Neural progenitor cell (in vitro differentiated cells): ENCODE measurements around the gene GNG12.

Experiments
- CTCF ChIP-seq: fragments of 200-600 bp; sonication (generic); IDR thresholded peaks from 2 replicates; pipeline ENCODE4 v1.5.1; 2017; ENCODE audit warnings: antibody characterized with exemption, mild to moderate bottlenecking
- EZH2 ChIP-seq: fragments of 200-600 bp; sonication (generic); IDR thresholded peaks from 2 replicates; pipeline ENCODE4 v1.6.1; 2017; ENCODE audit warnings: antibody characterized with exemption, mild to moderate bottlenecking, moderate library complexity
- EZH2phosphoT487 ChIP-seq: fragments of 200-600 bp; sonication (generic); IDR thresholded peaks from 2 replicates; pipeline ENCODE4 v1.6.1; 2017; ENCODE audit warnings: antibody characterized with exemption

GRCh38 chr1:67675800-67676199 lies 157.5 kb downstream of the GNG12 start:
- TF ChIP-seq CTCF (no peak), EZH2 (no peak), EZH2phosphoT487 (no peak)
